ENCODE data around the gene ZNF319. TPM values are rescaled to one million over a fixed set of nuclear protein-coding genes. Genes with fewer than 3 reads are reported as not detected.

Gene ZNF319
- total and polyA plus RNA-seq, 2 of the 8 experiments (the other 6 are each of a cell fraction or from before 2014, with no cell fraction given), result 3.3 to 5.5 TPM

DNA sequence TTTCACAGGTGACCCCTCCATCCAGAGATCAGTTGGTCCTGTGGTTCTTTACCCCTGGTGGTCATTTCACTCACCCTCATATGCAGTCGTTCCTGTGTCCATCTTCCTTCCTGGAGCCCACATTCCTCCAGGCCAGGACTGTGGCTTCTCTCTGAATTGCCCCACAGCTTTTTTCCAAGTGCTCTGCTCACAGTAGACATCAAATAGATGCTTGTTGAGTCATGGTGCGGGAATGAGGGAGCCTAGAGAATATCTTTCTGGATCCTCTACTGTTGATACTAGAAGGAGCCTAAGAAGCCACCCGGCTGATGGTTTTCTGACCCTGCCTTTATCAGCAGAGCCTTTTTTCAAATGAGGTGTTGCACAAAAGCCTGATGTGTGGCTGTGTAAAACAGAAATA is 11.2 kb upstream of the ZNF319 start:
- DNase-seq (ENCODE audit: low read depth in 1 of 2, low spot score in 2 of 2) (no peak), FAIRE-seq (no peak)
- Histone ChIP-seq H3K79me2 (ENCODE audit: control insufficient read depth in 1 of 2, insufficient read depth in 2 of 2, low read length in 2 of 2) (peaks cover 0 to 3% of the 10 kb centered on the region in 2 experiments; a peak in 1 of 4 replicates), H3K18ac (ENCODE audit: extremely low read depth, low read length) (no peak overlapping the region), H2BK15ac (ENCODE audit: low read length) (no peak overlapping the region), H3K9ac (replicated peaks in 1 of 4; ENCODE audit: extremely low read depth in 1 of 4, low read depth in 3 of 4, low read length in 3 of 4) (no peak overlapping the region), H3K4ac (replicated peaks; ENCODE audit: insufficient read length, low read depth, low read length) (no peak overlapping the region), H3K4me1 (replicated peaks in 1 of 4; ENCODE audit: control insufficient read depth in 3 of 4, insufficient read depth in 4 of 4, low read length in 3 of 4) (peaks cover 0 to 4% (median 1%) of the 10 kb centered on the region in 4 experiments; a peak in 3 of 7 replicates), H3K4me3 (ENCODE audit: extremely low read depth in 1 of 4, insufficient read depth in 2 of 4, low read depth in 3 of 4, low read length in 4 of 4) (no peak overlapping the region), H2BK120ac (replicated peaks; ENCODE audit: low read depth, low read length) (no peak overlapping the region), H4K91ac (replicated peaks; ENCODE audit: insufficient read length, low read length) (no peak overlapping the region), H3K9me3 (ENCODE audit: insufficient read depth in 2 of 2, low read depth in 1 of 2, low read length in 1 of 2) (no peaks in the 10 kb centered on the region), H3K23me2 (ENCODE audit: low read depth, low read length) (no peaks in the 10 kb centered on the region), H3K27ac (ENCODE audit: low read depth, low read length) (no peak overlapping the region), H3K14ac (ENCODE audit: insufficient read length) (no peak overlapping the region), H2AK5ac (ENCODE audit: low read depth, low read length) (no peak overlapping the region), H3K4me2 (ENCODE audit: insufficient read depth in 1 of 2, low read depth in 2 of 2, low read length in 2 of 2) (no peak overlapping the region), H3K27me3 (replicated peaks in 1 of 4; ENCODE audit: control insufficient read depth in 3 of 4, extremely low read depth in 1 of 4, insufficient read depth in 3 of 4, low read length in 3 of 4) (no peaks in the 10 kb centered on the region), H2AFZ (ENCODE audit: low read length) (no peak overlapping the region), H3K23ac (ENCODE audit: insufficient read length) (no peak overlapping the region), H2BK12ac (ENCODE audit: low read depth, low read length) (no peak overlapping the region), H2BK20ac (ENCODE audit: low read length) (no peak overlapping the region), H3K56ac (replicated peaks; ENCODE audit: insufficient read length, low read depth, low read length) (no peak overlapping the region), H3K79me1 (ENCODE audit: low read depth, low read length) (no peaks in the 10 kb centered on the region), H4K8ac (ENCODE audit: extremely low read depth, insufficient read depth, low read length) (no peak overlapping the region), H3K36me3 (ENCODE audit: control insufficient read depth in 2 of 4, insufficient read depth in 4 of 4, low read length in 3 of 4) (peaks cover 0 to 11% (median 1%) of the 10 kb centered on the region in 4 experiments; a peak in 5 of 8 replicates), H4K20me1 (replicated peaks in 1 of 2; ENCODE audit: control insufficient read depth in 1 of 2, insufficient read depth in 2 of 2, low read length in 2 of 2) (peaks cover 0 to 2% of the 10 kb centered on the region in 2 experiments), H4K5ac (ENCODE audit: insufficient read length, low read depth, low read length) (no peak overlapping the region), H2BK5ac (ENCODE audit: low read depth, low read length) (no peak overlapping the region)
- WGBS, 2 experiments (ENCODE audit: extremely low coverage in 1 of 2, insufficient coverage in 1 of 2, insufficient read length in 1 of 2, insufficient replicate concordance in 2 of 2, low coverage in 1 of 2, low lambda C conversion rate in 2 of 2, missing lambda C conversion rate in 1 of 2), result 89% methylated on average over 3 of the region's 3 CpGs; no CpG with 5 or more reads in 1 of the 2 experiments
- ChIA-PET CTCF (ENCODE audit: partially characterized antibody) (interaction anchor here (0.9 to 2.8 kb wide), 3 partner anchors 86 to 110 kb away, joined by 3 to 12 read pairs (median 4); no protein-coding TSS in a partner anchor), POLR2A (ENCODE audit: partially characterized antibody) (interaction anchor here (1.6 kb wide), 1 partner anchor 117 kb away, joined by 6 read pairs; the partner anchor contains the start of gene CFAP20)
- no peak for TF ChIP-seq CTBP2 (IDR thresholded peaks at IDR 0.05; ENCODE audit: borderline replicate concordance, insufficient read depth, insufficient read length, low read length)
- TF ChIP-seq, protein P1, sequence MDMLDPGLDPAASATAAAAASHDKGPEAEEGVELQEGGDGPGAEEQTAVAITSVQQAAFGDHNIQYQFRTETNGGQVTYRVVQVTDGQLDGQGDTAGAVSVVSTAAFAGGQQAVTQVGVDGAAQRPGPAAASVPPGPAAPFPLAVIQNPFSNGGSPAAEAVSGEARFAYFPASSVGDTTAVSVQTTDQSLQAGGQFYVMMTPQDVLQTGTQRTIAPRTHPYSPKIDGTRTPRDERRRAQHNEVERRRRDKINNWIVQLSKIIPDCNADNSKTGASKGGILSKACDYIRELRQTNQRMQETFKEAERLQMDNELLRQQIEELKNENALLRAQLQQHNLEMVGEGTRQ (IDR thresholded peaks at IDR 0.05; ENCODE audit: low read length), result no peak
- TF ChIP-seq CEBPB (IDR thresholded peaks at IDR 0.05; ENCODE audit: low read depth, low read length), result no peak
- TF ChIP-seq EGR1 (IDR thresholded peaks at IDR 0.05; ENCODE audit: borderline replicate concordance, low read depth, low read length), result no peak
- TF ChIP-seq KDM5A (IDR thresholded peaks at IDR 0.05; ENCODE audit: low read length), result no peak
- no peak for TF ChIP-seq JUN (IDR thresholded peaks at IDR 0.05; ENCODE audit: low read depth, low read length)
- no peak for TF ChIP-seq MAFK (IDR thresholded peaks at IDR 0.05; ENCODE audit: low read depth, low read length)
- TF ChIP-seq POLR2A (IDR thresholded peaks at IDR 0.05; ENCODE audit: control extremely low read depth in 1 of 2, low read depth in 2 of 2, low read length in 2 of 2), result no peak
- no peak for TF ChIP-seq CBX8 (IDR thresholded peaks at IDR 0.05; ENCODE audit: borderline replicate concordance, low read depth, low read length)
- no peak for TF ChIP-seq CHD1 (IDR thresholded peaks at IDR 0.05; ENCODE audit: low read depth, low read length)
